ENCODE measurements around the gene CCDC175. TPM values are rescaled to one million over a fixed set of nuclear protein-coding genes. Genes with fewer than 3 reads are reported as not detected.

The CCDC175 gene
- total RNA-seq, 1 experiment from 2014 or later: 0.47 TPM

GRCh38 chr14:59583755-59584154, 7.1 kb upstream of the CCDC175 start:
- Histone ChIP-seq H3K36me3 (ENCODE audit: insufficient read depth, low read length, poor library complexity, severe bottlenecking) (no peaks in the 10 kb centered on the region), H3K9me3 (ENCODE audit: low read depth, low read length, poor library complexity, severe bottlenecking) (no peaks in the 10 kb centered on the region), H3K4me3 (ENCODE audit: low read depth, low read length, poor library complexity, severe bottlenecking) (no peak overlapping the region), H3K27me3 (replicated peaks; ENCODE audit: insufficient read depth, low read depth, low read length, poor library complexity) (no peaks in the 10 kb centered on the region), H3K27ac (ENCODE audit: low read depth, low read length, poor library complexity, severe bottlenecking) (no peak overlapping the region), H3K4me1 (ENCODE audit: insufficient read depth, low read length, poor library complexity, severe bottlenecking) (peaks cover 39% of the 10 kb centered on the region)
- ChIA-PET CTCF (interaction anchor here (0.6 to 0.7 kb wide), 2 partner anchors 21 to 576 kb away, joined by 3 to 6 read pairs; no protein-coding TSS in a partner anchor), POLR2A (ENCODE audit: low non-redundant PET) (no interaction called here)
- peak; percentile 69 for DNase-seq (ENCODE audit: low spot score)
- intact Hi-C loops (cut with micrococcal nuclease; ENCODE audit: unreplicated experiment): loop anchor here (2.0 kb wide), 1 partner anchor 35 kb away; no protein-coding TSS in a partner anchor
- TF ChIP-seq EZH2 (IDR thresholded peaks at IDR 0.05; ENCODE audit: borderline replicate concordance, low read depth, low read length, poor library complexity, severe bottlenecking) (no peak), CTCF (conservative IDR thresholded peaks at IDR 0.05; ENCODE audit: low read depth, low read length) (peak; percentile 50; the same call in 1 of the 2 replicates)
- no TSS peak for BruUV-seq (replicated peaks)

GRCh38 chr14:59582845-59583509, 6.4 kb upstream of the CCDC175 start:
- peak; percentile 57 for DNase-seq (ENCODE audit: low spot score)
- ChIA-PET CTCF (interaction anchor here (0.6 kb wide), 1 partner anchor 575 kb away, joined by 6 read pairs; no protein-coding TSS in a partner anchor), POLR2A (ENCODE audit: low non-redundant PET) (no interaction called here)
- Histone ChIP-seq H3K4me3 (ENCODE audit: low read depth, low read length, poor library complexity, severe bottlenecking) (no peak overlapping the region), H3K36me3 (ENCODE audit: insufficient read depth, low read length, poor library complexity, severe bottlenecking) (no peaks in the 10 kb centered on the region), H3K4me1 (ENCODE audit: insufficient read depth, low read length, poor library complexity, severe bottlenecking) (peaks cover 37% of the 10 kb centered on the region), H3K27ac (ENCODE audit: low read depth, low read length, poor library complexity, severe bottlenecking) (no peak overlapping the region), H3K9me3 (ENCODE audit: low read depth, low read length, poor library complexity, severe bottlenecking) (no peaks in the 10 kb centered on the region), H3K27me3 (replicated peaks; ENCODE audit: insufficient read depth, low read depth, low read length, poor library complexity) (no peaks in the 10 kb centered on the region)
- intact Hi-C loops (cut with micrococcal nuclease; ENCODE audit: unreplicated experiment): loop anchor here (2.0 kb wide), 1 partner anchor 36 kb away; no protein-coding TSS in a partner anchor
- BruUV-seq (replicated peaks): no TSS peak
- TF ChIP-seq CTCF (conservative IDR thresholded peaks at IDR 0.05; ENCODE audit: low read depth, low read length) (peak; percentile 49), EZH2 (IDR thresholded peaks at IDR 0.05; ENCODE audit: borderline replicate concordance, low read depth, low read length, poor library complexity, severe bottlenecking) (no peak)

- Histone ChIP-seq H3K4me1 (ENCODE audit: insufficient read depth, low read length, poor library complexity, severe bottlenecking) (peaks cover 36% of the 10 kb centered on the region), H3K27me3 (replicated peaks; ENCODE audit: insufficient read depth, low read depth, low read length, poor library complexity) (no peaks in the 10 kb centered on the region), H3K36me3 (ENCODE audit: insufficient read depth, low read length, poor library complexity, severe bottlenecking) (no peaks in the 10 kb centered on the region), H3K27ac (ENCODE audit: low read depth, low read length, poor library complexity, severe bottlenecking) (no peak overlapping the region), H3K4me3 (ENCODE audit: low read depth, low read length, poor library complexity, severe bottlenecking) (no peak overlapping the region), H3K9me3 (ENCODE audit: low read depth, low read length, poor library complexity, severe bottlenecking) (no peaks in the 10 kb centered on the region)
- no TSS peak for BruUV-seq (replicated peaks)
- ChIA-PET CTCF (no interaction called here), POLR2A (ENCODE audit: low non-redundant PET) (interaction anchor here (0.9 kb wide), 1 partner anchor 1055 kb away, joined by 3 read pairs; no protein-coding TSS in a partner anchor)
- TF ChIP-seq CTCF (conservative IDR thresholded peaks at IDR 0.05; ENCODE audit: low read depth, low read length): no peak
- TF ChIP-seq EZH2 (IDR thresholded peaks at IDR 0.05; ENCODE audit: borderline replicate concordance, low read depth, low read length, poor library complexity, severe bottlenecking): no peak
- intact Hi-C loops (cut with micrococcal nuclease; ENCODE audit: unreplicated experiment): loop anchor here (2.0 kb wide), 1 partner anchor 37 kb away; no protein-coding TSS in a partner anchor
- DNase-seq (ENCODE audit: low spot score): peak; percentile 12
Observed at GRCh38 chr14:59582161-59582560, 5.5 kb upstream of the CCDC175 start.

Measured in A673 (cell line).